ENCODE data around the gene MAPK4. TPM values are rescaled to one million over a fixed set of nuclear protein-coding genes. Genes with fewer than 3 reads are reported as not detected.

Gene MAPK4
- total RNA-seq, 5 donors from 2014 or later (not counting 1 experiment from before 2014, with no cell fraction given): 0.06 TPM; not detected in 4

GRCh38 chr18:50639711-50640110 is 79.8 kb downstream of the MAPK4 start:
- CTCF ChIA-PET: no interaction called here
- H3K9me3 ChIP-seq: no peaks in the 10 kb centered on the region
- no CpG with 5 or more reads among the region's 4 CpGs for WGBS (ENCODE audit: insufficient coverage)
- H3K4me1 Mint-ChIP-seq: no peaks in the 10 kb centered on the region
- H3K36me3 Mint-ChIP-seq: no peaks in the 10 kb centered on the region
- no peaks in the 10 kb centered on the region for H3K36me3 ChIP-seq (ENCODE audit: control insufficient read depth in 2 of 2, extremely low read depth in 1 of 2, insufficient read depth in 1 of 2, low read length in 1 of 2)
- H3K27ac ChIP-seq (ENCODE audit: low read length): no peak overlapping the region
- H3K27me3 Mint-ChIP-seq: peaks cover 6 to 8% of the 10 kb centered on the region in 2 donors
- peaks cover 0 to 7% of the 10 kb centered on the region in 2 experiments for H3K27me3 ChIP-seq (replicated peaks in 1 of 2; ENCODE audit: control insufficient read depth in 2 of 2, extremely low read depth in 1 of 2, insufficient read depth in 2 of 2, low read length in 1 of 2)
- DNase-seq (no peak), ATAC-seq (replicated peaks in 1 of 4) (no peak)
- H3K9me3 Mint-ChIP-seq: no peaks in the 10 kb centered on the region
- H3K4me3 Mint-ChIP-seq: no peak overlapping the region
- H3K4me1 ChIP-seq (ENCODE audit: control insufficient read depth in 1 of 2, extremely low read depth in 1 of 2, insufficient read depth in 2 of 2, low read length in 2 of 2): no peaks in the 10 kb centered on the region
- no peak overlapping the region for H3K4me3 ChIP-seq (ENCODE audit: control insufficient read depth in 1 of 2, extremely low read depth in 1 of 2, low read length in 1 of 2)
- POLR2A ChIA-PET: no interaction called here
- H3K27ac Mint-ChIP-seq: no peak overlapping the region

GRCh38 chr18:50642439-50642838 is 82.6 kb downstream of the MAPK4 start:
- Histone ChIP-seq H3K27ac (ENCODE audit: low read length) (no peak overlapping the region), H3K36me3 (ENCODE audit: control insufficient read depth in 2 of 2, extremely low read depth in 1 of 2, insufficient read depth in 1 of 2, low read length in 1 of 2) (no peaks in the 10 kb centered on the region), H3K4me3 (ENCODE audit: control insufficient read depth in 1 of 2, extremely low read depth in 1 of 2, low read length in 1 of 2) (no peak overlapping the region), H3K4me1 (ENCODE audit: control insufficient read depth in 1 of 2, extremely low read depth in 1 of 2, insufficient read depth in 2 of 2, low read length in 2 of 2) (no peaks in the 10 kb centered on the region), H3K9me3 (no peaks in the 10 kb centered on the region), H3K27me3 (replicated peaks in 1 of 2; ENCODE audit: control insufficient read depth in 2 of 2, extremely low read depth in 1 of 2, insufficient read depth in 2 of 2, low read length in 1 of 2) (peaks cover 0 to 9% of the 10 kb centered on the region in 2 experiments)
- Mint-ChIP-seq H3K27ac (no peak overlapping the region), H3K4me3 (no peak overlapping the region), H3K4me1 (no peaks in the 10 kb centered on the region), H3K27me3 (peaks cover 2 to 4% of the 10 kb centered on the region in 2 donors), H3K9me3 (no peaks in the 10 kb centered on the region), H3K36me3 (no peaks in the 10 kb centered on the region)
- WGBS (ENCODE audit: insufficient coverage): 100% methylated on average over 2 of the region's 2 CpGs
- ChIA-PET POLR2A (no interaction called here), CTCF (no interaction called here)
- DNase-seq (no peak), ATAC-seq (replicated peaks in 1 of 4) (no peak)

GRCh38 chr18:50644146-50644545 is 84.3 kb downstream of the MAPK4 start:
- Histone ChIP-seq H3K4me3 (ENCODE audit: control insufficient read depth in 1 of 2, extremely low read depth in 1 of 2, low read length in 1 of 2) (no peak overlapping the region), H3K36me3 (ENCODE audit: control insufficient read depth in 2 of 2, extremely low read depth in 1 of 2, insufficient read depth in 1 of 2, low read length in 1 of 2) (no peaks in the 10 kb centered on the region), H3K9me3 (no peaks in the 10 kb centered on the region), H3K4me1 (ENCODE audit: control insufficient read depth in 1 of 2, extremely low read depth in 1 of 2, insufficient read depth in 2 of 2, low read length in 2 of 2) (no peaks in the 10 kb centered on the region), H3K27ac (ENCODE audit: low read length) (no peak overlapping the region), H3K27me3 (replicated peaks in 1 of 2; ENCODE audit: control insufficient read depth in 2 of 2, extremely low read depth in 1 of 2, insufficient read depth in 2 of 2, low read length in 1 of 2) (peaks cover 0 to 5% of the 10 kb centered on the region in 2 experiments)
- DNase-seq (no peak), ATAC-seq (replicated peaks in 1 of 4) (no peak)
- H3K27me3 Mint-ChIP-seq: peaks cover 0 to 2% of the 10 kb centered on the region in 2 donors
- H3K4me3 Mint-ChIP-seq: no peak overlapping the region
- H3K9me3 Mint-ChIP-seq: no peaks in the 10 kb centered on the region
- POLR2A ChIA-PET: no interaction called here
- H3K4me1 Mint-ChIP-seq: no peaks in the 10 kb centered on the region
- CTCF ChIA-PET: no interaction called here
- 57% methylated on average over 1 of the region's 1 CpG for WGBS (ENCODE audit: insufficient coverage)
- H3K36me3 Mint-ChIP-seq: no peaks in the 10 kb centered on the region
- no peak overlapping the region for H3K27ac Mint-ChIP-seq

- ChIA-PET POLR2A (no interaction called here), CTCF (no interaction called here)
- Histone ChIP-seq H3K36me3 (ENCODE audit: control insufficient read depth in 2 of 2, extremely low read depth in 1 of 2, insufficient read depth in 1 of 2, low read length in 1 of 2) (no peaks in the 10 kb centered on the region), H3K4me1 (ENCODE audit: control insufficient read depth in 1 of 2, extremely low read depth in 1 of 2, insufficient read depth in 2 of 2, low read length in 2 of 2) (no peaks in the 10 kb centered on the region), H3K27me3 (replicated peaks in 1 of 2; ENCODE audit: control insufficient read depth in 2 of 2, extremely low read depth in 1 of 2, insufficient read depth in 2 of 2, low read length in 1 of 2) (peaks cover 0 to 5% of the 10 kb centered on the region in 2 experiments), H3K27ac (ENCODE audit: low read length) (no peak overlapping the region), H3K9me3 (no peaks in the 10 kb centered on the region), H3K4me3 (ENCODE audit: control insufficient read depth in 1 of 2, extremely low read depth in 1 of 2, low read length in 1 of 2) (no peak overlapping the region)
- DNase-seq: no peak
- H3K27me3 Mint-ChIP-seq: peaks cover 0 to 2% of the 10 kb centered on the region in 2 donors
- WGBS (ENCODE audit: insufficient coverage): 88% methylated on average over 6 of the region's 10 CpGs
- H3K4me1 Mint-ChIP-seq: no peaks in the 10 kb centered on the region
- H3K27ac Mint-ChIP-seq: no peak overlapping the region
- H3K9me3 Mint-ChIP-seq: no peaks in the 10 kb centered on the region
- no peak overlapping the region for H3K4me3 Mint-ChIP-seq
- no peaks in the 10 kb centered on the region for H3K36me3 Mint-ChIP-seq
- no peak for ATAC-seq (replicated peaks in 1 of 4)
Measured at GRCh38 chr18:50644807-50645206, 84.9 kb downstream of the MAPK4 start.

GRCh38 chr18:50647237-50647636 is 87.3 kb downstream of the MAPK4 start:
- no peak overlapping the region for H3K27ac ChIP-seq (ENCODE audit: low read length)
- ChIA-PET CTCF (no interaction called here), POLR2A (no interaction called here)
- no peaks in the 10 kb centered on the region for H3K36me3 ChIP-seq (ENCODE audit: control insufficient read depth in 2 of 2, extremely low read depth in 1 of 2, insufficient read depth in 1 of 2, low read length in 1 of 2)
- Mint-ChIP-seq H3K9me3 (no peaks in the 10 kb centered on the region), H3K4me1 (no peaks in the 10 kb centered on the region), H3K27me3 (peaks cover 4 to 5% of the 10 kb centered on the region in 2 donors), H3K36me3 (no peaks in the 10 kb centered on the region), H3K4me3 (no peak overlapping the region), H3K27ac (no peak overlapping the region)
- no peak overlapping the region for H3K4me3 ChIP-seq (ENCODE audit: control insufficient read depth in 1 of 2, extremely low read depth in 1 of 2, low read length in 1 of 2)
- peaks cover 0 to 8% of the 10 kb centered on the region in 2 experiments for H3K27me3 ChIP-seq (replicated peaks in 1 of 2; ENCODE audit: control insufficient read depth in 2 of 2, extremely low read depth in 1 of 2, insufficient read depth in 2 of 2, low read length in 1 of 2)
- DNase-seq: no peak
- no peak for ATAC-seq (replicated peaks in 1 of 4)
- no peaks in the 10 kb centered on the region for H3K4me1 ChIP-seq (ENCODE audit: control insufficient read depth in 1 of 2, extremely low read depth in 1 of 2, insufficient read depth in 2 of 2, low read length in 2 of 2)
- no peaks in the 10 kb centered on the region for H3K9me3 ChIP-seq
- WGBS (ENCODE audit: insufficient coverage): 79% methylated on average over 5 of the region's 7 CpGs

GRCh38 chr18:50647792-50648191 is 87.9 kb downstream of the MAPK4 start:
- no peaks in the 10 kb centered on the region for H3K4me1 Mint-ChIP-seq
- no peak overlapping the region for H3K27ac Mint-ChIP-seq
- DNase-seq (no peak), ATAC-seq (replicated peaks in 1 of 4) (no peak)
- H3K9me3 ChIP-seq: no peaks in the 10 kb centered on the region
- no peak overlapping the region for H3K27ac ChIP-seq (ENCODE audit: low read length)
- H3K4me1 ChIP-seq (ENCODE audit: control insufficient read depth in 1 of 2, extremely low read depth in 1 of 2, insufficient read depth in 2 of 2, low read length in 2 of 2): no peaks in the 10 kb centered on the region
- H3K36me3 Mint-ChIP-seq: no peaks in the 10 kb centered on the region
- no peaks in the 10 kb centered on the region for H3K36me3 ChIP-seq (ENCODE audit: control insufficient read depth in 2 of 2, extremely low read depth in 1 of 2, insufficient read depth in 1 of 2, low read length in 1 of 2)
- POLR2A ChIA-PET: no interaction called here
- CTCF ChIA-PET: no interaction called here
- peaks cover 4 to 5% of the 10 kb centered on the region in 2 donors for H3K27me3 Mint-ChIP-seq
- H3K4me3 ChIP-seq (ENCODE audit: control insufficient read depth in 1 of 2, extremely low read depth in 1 of 2, low read length in 1 of 2): no peak overlapping the region
- H3K9me3 Mint-ChIP-seq: peaks cover 0 to 4% (median 0%) of the 10 kb centered on the region in 3 donors
- H3K27me3 ChIP-seq (replicated peaks in 1 of 2; ENCODE audit: control insufficient read depth in 2 of 2, extremely low read depth in 1 of 2, insufficient read depth in 2 of 2, low read length in 1 of 2): peaks cover 0 to 8% of the 10 kb centered on the region in 2 experiments
- H3K4me3 Mint-ChIP-seq: no peak overlapping the region

GRCh38 chr18:50649821-50650220 is 89.9 kb downstream of the MAPK4 start:
- CTCF ChIA-PET: interaction anchor here in 1 of 2 donors (0.6 kb wide), 1 partner anchor 107 kb away, joined by 7 read pairs; no protein-coding TSS in a partner anchor
- no peak overlapping the region for H3K4me3 ChIP-seq (ENCODE audit: control insufficient read depth in 1 of 2, extremely low read depth in 1 of 2, low read length in 1 of 2)
- no peaks in the 10 kb centered on the region for H3K36me3 Mint-ChIP-seq
- no peaks in the 10 kb centered on the region for H3K9me3 ChIP-seq
- H3K27me3 Mint-ChIP-seq: peaks cover 3 to 5% of the 10 kb centered on the region in 2 donors
- no peak overlapping the region for H3K27ac Mint-ChIP-seq
- POLR2A ChIA-PET: no interaction called here
- H3K4me1 Mint-ChIP-seq: no peaks in the 10 kb centered on the region
- H3K27me3 ChIP-seq (replicated peaks in 1 of 2; ENCODE audit: control insufficient read depth in 2 of 2, extremely low read depth in 1 of 2, insufficient read depth in 2 of 2, low read length in 1 of 2): peaks cover 0 to 8% of the 10 kb centered on the region in 2 experiments
- ATAC-seq (replicated peaks in 1 of 4) (no peak), DNase-seq (no peak)
- no peak overlapping the region for H3K27ac ChIP-seq (ENCODE audit: low read length)
- H3K4me3 Mint-ChIP-seq: no peak overlapping the region
- H3K9me3 Mint-ChIP-seq: peaks cover 0 to 4% (median 0%) of the 10 kb centered on the region in 3 donors
- WGBS (ENCODE audit: insufficient coverage): 96% methylated on average over 3 of the region's 4 CpGs
- no peaks in the 10 kb centered on the region for H3K36me3 ChIP-seq (ENCODE audit: control insufficient read depth in 2 of 2, extremely low read depth in 1 of 2, insufficient read depth in 1 of 2, low read length in 1 of 2)
- H3K4me1 ChIP-seq (ENCODE audit: control insufficient read depth in 1 of 2, extremely low read depth in 1 of 2, insufficient read depth in 2 of 2, low read length in 2 of 2): no peaks in the 10 kb centered on the region
